ENCODE data around the gene B4GAT1.

DNA sequence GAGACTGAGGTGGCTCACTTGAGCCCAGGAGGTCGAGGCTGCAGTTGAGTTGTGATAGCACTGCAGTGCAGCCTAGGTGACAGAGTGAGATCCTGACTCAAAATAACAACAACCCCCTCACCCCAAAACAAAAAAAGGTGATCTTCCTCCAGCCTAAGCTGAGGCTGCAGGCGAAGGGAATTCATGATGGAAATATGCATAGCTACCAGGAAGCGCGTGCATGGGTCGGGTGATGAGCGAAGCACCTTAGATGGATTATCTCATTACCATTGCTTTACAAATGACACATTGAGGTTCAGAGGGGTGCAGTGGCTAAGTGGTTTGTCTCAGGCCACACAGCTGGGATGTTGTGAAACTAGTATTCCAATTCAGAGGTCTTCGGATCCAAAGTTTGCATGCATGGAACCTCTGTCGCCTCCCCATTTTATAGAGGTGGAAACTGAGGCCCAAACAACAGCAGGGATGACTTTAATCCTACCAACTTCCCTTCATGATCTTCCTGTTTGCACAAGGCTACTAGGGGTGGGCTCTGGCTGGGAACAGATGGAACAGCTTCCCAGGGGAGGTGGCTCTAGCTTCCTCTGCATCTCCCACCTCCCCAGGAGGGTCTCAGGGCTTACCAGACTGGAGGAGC is 19.5 kb upstream of the B4GAT1 start:
- TF ChIP-seq POLR2A (IDR thresholded peaks at IDR 0.05; ENCODE audit: low read depth, low read length) (no peak), MYC (IDR thresholded peaks at IDR 0.05; ENCODE audit: low read depth, low read length) (no peak), FOS (IDR thresholded peaks at IDR 0.05; ENCODE audit: borderline replicate concordance, insufficient read depth, low read length) (no peak), EZH2 (IDR thresholded peaks at IDR 0.05; ENCODE audit: borderline replicate concordance, low read depth, low read length, severe bottlenecking) (no peak), POLR2AphosphoS5 (IDR thresholded peaks at IDR 0.05; ENCODE audit: insufficient read depth, low read depth, low read length) (no peak), GATA2 (IDR thresholded peaks at IDR 0.05; ENCODE audit: insufficient read depth, insufficient read length, low read depth, low read length) (no peak)
- TF ChIP-seq, protein P1, sequence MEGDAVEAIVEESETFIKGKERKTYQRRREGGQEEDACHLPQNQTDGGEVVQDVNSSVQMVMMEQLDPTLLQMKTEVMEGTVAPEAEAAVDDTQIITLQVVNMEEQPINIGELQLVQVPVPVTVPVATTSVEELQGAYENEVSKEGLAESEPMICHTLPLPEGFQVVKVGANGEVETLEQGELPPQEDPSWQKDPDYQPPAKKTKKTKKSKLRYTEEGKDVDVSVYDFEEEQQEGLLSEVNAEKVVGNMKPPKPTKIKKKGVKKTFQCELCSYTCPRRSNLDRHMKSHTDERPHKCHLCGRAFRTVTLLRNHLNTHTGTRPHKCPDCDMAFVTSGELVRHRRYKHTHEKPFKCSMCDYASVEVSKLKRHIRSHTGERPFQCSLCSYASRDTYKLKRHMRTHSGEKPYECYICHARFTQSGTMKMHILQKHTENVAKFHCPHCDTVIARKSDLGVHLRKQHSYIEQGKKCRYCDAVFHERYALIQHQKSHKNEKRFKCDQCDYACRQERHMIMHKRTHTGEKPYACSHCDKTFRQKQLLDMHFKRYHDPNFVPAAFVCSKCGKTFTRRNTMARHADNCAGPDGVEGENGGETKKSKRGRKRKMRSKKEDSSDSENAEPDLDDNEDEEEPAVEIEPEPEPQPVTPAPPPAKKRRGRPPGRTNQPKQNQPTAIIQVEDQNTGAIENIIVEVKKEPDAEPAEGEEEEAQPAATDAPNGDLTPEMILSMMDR (IDR thresholded peaks at IDR 0.05; ENCODE audit: extremely low read depth in 1 of 2, insufficient read depth in 1 of 2, low read depth in 1 of 2, low read length in 2 of 2), result no peak
- TF ChIP-seq, protein P2, sequence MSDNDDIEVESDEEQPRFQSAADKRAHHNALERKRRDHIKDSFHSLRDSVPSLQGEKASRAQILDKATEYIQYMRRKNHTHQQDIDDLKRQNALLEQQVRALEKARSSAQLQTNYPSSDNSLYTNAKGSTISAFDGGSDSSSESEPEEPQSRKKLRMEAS (IDR thresholded peaks at IDR 0.05; ENCODE audit: insufficient read depth, insufficient read length), result no peak
